Dendritic cell treated with granulocyte-macrophage colony-stimulating factor and Interleukin-4, amounts not matched to agents 40 ng/mL and 50 ng/mL, for 4 days (primary cell): ENCODE results near the gene CUEDC2.

ENCODE experiments used
- H3K27ac Mint-ChIP-seq: one replicate; pipeline ENCODE4 v1.8.0; 2022; ENCODE audit warnings: mild to moderate bottlenecking, mixed read lengths
- H3K27me3 Mint-ChIP-seq: one replicate; pipeline ENCODE4 v1.8.0; 2022; ENCODE audit warnings: mild to moderate bottlenecking, mixed read lengths
- H3K36me3 Mint-ChIP-seq: one replicate; pipeline ENCODE4 v1.8.0; 2022; ENCODE audit warnings: low read depth, mixed read lengths
- H3K4me1 Mint-ChIP-seq: one replicate; pipeline ENCODE4 v1.8.0; 2022; ENCODE audit warnings: low read depth, mixed read lengths
- H3K4me3 Mint-ChIP-seq: one replicate; pipeline ENCODE4 v1.8.0; 2022; ENCODE audit warnings: mild to moderate bottlenecking, moderate library complexity, mixed read lengths
- H3K9me3 Mint-ChIP-seq: one replicate; pipeline ENCODE4 v1.8.0; 2022; ENCODE audit warnings: mixed read lengths
- intact Hi-C: fragments of 100-400 bp; cut with micrococcal nuclease; formaldehyde crosslinking; loops from one replicate; pipeline ENCODE4 v1.15.0; 2022

The CUEDC2 gene

DNA sequence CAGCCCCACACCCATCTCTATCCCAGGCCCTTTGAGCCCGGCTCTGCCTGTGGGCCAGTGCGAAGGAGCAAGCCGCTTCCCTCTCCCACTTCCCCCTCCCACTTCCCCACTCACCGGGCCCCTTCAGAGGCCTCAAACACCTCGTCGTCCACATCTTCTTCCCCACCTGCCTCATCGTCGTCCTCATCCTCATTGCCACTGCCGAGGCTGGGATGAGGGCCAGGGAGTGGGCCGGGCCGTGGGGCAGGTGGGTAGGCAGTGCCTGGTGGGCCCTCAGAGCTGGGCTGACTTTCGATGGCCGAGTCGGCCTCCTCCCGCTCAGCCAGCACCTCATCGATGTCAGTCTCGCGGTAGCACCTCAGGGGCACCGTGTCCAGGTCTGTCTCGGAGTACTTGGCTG is 17.6 kb downstream of the CUEDC2 start:
- no peaks in the 10 kb centered on the region for H3K36me3 Mint-ChIP-seq
- H3K9me3 Mint-ChIP-seq: no peaks in the 10 kb centered on the region
- H3K27me3 Mint-ChIP-seq: peaks cover 91% of the 10 kb centered on the region
- no peak overlapping the region for H3K4me3 Mint-ChIP-seq
- peaks cover 68% of the 10 kb centered on the region for H3K4me1 Mint-ChIP-seq
- intact Hi-C loops: no loop called here
- H3K27ac Mint-ChIP-seq: peak overlapping the region; percentile 28

DNA sequence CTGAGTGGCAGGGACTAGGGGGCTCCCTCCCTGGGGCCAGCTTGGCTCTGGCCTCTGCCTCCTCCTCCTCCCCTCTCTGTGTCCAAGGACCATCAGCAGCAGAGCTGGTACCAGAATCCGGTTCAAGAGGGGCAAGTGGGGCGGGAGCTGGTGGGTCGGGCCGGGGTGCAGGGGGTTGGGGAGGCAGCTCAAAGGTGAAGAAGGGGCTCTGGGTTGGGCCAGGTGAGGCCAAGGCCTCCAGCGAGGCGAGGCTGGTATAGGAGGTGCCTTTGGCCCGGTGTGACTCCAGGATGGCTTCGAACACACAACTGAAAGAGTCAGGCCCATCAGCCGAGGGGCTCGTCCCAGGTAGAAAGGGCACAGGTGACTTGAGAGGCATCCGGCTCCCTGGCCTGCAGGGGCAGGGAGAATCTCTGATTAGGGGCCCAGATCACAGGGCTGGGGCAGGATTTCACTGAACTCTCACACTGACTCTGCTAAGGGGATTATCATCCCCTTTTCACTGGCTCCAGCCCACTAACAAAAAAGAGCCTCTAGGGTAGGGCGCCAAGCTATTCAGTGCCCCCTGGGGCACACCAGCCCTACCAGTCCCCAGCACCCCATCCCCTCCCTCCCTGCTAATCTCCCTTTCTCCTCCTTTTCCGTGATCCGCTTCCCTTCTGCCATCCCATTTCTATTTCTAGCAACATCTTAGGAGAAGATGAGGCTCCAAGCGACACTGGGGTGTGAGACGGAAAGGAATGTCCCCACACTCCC is 18.4 kb downstream of the CUEDC2 start:
- intact Hi-C loops: no loop called here
- H3K27me3 Mint-ChIP-seq: peaks cover 91% of the 10 kb centered on the region
- H3K9me3 Mint-ChIP-seq: no peaks in the 10 kb centered on the region
- peaks cover 67% of the 10 kb centered on the region for H3K4me1 Mint-ChIP-seq
- H3K27ac Mint-ChIP-seq: peak overlapping the region; percentile 28
- no peaks in the 10 kb centered on the region for H3K36me3 Mint-ChIP-seq
- no peak overlapping the region for H3K4me3 Mint-ChIP-seq

DNA sequence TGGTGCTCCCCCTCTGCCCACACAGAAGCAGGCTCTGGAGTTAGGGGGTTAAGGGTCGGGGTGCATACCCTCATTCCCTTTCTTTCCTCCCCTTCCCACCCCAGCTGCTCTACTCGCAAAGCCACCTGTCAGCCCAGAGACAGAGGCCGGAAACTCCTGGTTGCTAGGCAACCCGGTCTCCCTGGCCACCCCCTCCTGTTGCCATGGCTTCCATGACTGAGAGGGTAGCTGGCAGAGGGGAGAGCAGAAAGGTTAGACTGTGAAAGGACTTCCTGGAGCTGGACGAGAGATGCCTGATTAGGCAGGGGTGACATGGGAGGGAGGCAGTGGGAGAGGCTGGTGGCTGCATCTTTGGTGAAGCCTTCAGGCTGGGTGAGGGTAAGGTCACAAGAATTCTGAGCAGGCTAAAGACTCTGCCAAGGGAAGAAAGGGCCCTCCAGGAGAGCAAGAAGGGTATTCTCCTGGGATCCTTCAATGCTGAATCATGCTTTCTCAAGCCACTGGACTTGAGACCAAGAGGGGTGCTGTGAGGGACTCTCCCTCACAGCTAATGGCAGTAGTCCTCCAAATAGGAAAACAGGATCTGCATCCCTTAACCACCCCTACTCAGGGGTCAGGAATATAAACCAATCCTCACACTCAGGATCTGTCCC is 19.2 kb downstream of the CUEDC2 start:
- Mint-ChIP-seq H3K9me3 (no peaks in the 10 kb centered on the region), H3K4me3 (no peak overlapping the region), H3K27ac (no peak overlapping the region), H3K27me3 (peaks cover 90% of the 10 kb centered on the region), H3K4me1 (peaks cover 66% of the 10 kb centered on the region), H3K36me3 (no peaks in the 10 kb centered on the region)
- intact Hi-C loops: no loop called here

DNA sequence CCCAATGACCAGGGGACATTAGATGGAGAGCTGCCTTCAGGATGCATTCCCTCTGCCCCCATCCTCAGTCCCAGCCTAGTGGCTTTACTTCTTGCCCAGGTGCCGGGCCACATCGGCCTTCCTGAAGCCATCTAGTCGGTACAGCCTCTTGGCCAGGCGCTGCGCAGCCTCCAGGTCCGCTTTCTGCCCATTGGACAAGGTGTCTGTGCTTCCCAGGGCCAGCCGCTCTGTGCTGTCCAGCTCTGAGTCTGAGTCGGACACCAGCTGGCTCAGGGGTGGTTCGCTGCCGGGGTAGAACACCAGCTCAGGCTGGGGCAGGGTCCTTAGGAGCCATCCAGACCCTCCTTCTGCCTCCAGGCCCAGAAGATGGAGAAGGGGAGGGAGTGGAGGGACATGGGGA is 20.1 kb downstream of the CUEDC2 start:
- no peak overlapping the region for H3K4me3 Mint-ChIP-seq
- H3K9me3 Mint-ChIP-seq: no peaks in the 10 kb centered on the region
- no peaks in the 10 kb centered on the region for H3K36me3 Mint-ChIP-seq
- no peak overlapping the region for H3K27ac Mint-ChIP-seq
- intact Hi-C loops: no loop called here
- peaks cover 90% of the 10 kb centered on the region for H3K27me3 Mint-ChIP-seq
- H3K4me1 Mint-ChIP-seq: peaks cover 67% of the 10 kb centered on the region

DNA sequence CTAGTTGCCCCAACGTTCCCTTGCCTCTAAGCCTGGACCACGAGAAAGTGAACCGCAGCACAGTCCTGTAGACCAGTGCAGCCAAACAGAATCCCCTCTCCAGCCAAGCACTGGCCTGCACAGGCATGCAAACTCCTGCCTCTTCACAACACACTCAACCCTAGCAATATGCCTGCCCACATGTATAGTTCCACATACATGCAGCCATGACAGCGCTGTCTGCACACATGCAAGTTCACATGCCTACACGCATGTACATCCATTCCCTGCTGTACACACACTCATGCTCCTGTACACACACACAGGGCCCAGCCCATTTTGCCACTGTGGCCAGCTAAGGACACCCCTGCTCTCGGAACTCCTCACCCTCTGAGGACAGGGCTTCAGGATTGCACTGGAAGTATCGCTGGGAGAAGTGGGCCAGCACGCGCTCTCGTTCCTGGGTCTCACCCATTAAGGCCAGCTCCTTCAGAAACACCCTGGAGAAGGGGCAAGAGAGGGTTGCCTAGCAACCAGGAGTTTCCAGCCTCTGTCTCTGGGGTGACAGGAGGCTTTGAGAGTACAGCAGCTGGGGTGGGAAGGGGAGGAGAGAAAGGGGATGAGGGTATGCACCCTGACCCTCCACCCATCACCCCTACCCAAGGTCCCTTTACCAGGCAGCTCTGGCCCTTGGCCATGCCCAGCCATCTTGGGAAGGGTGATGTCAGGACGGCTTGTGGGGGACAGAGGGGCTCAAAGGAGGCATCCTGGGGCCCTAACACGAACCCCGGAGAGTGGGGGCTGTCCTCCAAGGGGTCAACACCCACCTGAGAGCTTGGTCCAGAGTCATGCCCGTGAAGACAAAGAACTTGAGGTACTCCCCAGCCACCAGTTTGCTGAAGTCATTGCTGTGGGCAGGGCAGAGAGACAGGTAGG is 20.8 kb downstream of the CUEDC2 start:
- Mint-ChIP-seq H3K27ac (no peak overlapping the region), H3K27me3 (peaks cover 91% of the 10 kb centered on the region), H3K4me3 (no peak overlapping the region), H3K36me3 (no peaks in the 10 kb centered on the region), H3K9me3 (no peaks in the 10 kb centered on the region), H3K4me1 (peaks cover 67% of the 10 kb centered on the region)
- intact Hi-C loops: no loop called here

DNA sequence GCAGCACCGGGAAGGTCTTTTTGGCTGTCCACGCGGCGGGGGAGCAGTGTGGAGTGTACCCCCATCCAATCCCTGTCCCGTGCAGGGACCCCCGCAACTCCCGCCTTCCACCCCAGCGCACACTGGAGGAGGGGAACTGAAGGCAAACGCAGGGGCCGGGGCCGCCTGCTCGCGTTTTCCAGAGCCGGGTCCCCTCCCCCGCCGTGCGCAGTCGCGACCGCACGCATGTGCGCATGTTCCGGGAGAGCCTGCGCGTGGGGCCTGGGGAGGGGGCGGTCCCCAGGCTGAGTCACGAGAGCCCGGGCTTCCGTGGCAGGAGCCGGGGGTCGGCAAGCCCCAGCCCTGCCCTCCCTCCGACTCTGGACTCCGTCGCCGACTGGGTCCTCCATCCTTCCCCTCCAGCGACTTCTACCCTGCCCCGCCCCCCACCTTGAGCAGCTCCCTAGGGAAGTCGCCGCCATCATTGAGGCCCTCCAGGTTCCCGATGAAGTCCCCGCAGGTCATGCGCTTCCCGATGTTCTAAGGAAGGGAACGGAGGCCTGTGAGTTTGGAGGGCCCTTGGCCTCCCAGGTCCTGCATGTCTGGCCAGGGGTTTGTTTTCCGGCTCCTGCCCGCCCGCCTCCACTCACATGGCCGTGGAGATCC is 21.8 kb downstream of the CUEDC2 start:
- Mint-ChIP-seq H3K4me3 (no peak overlapping the region), H3K36me3 (no peaks in the 10 kb centered on the region), H3K27ac (no peak overlapping the region), H3K4me1 (peaks cover 66% of the 10 kb centered on the region), H3K27me3 (peaks cover 90% of the 10 kb centered on the region), H3K9me3 (no peaks in the 10 kb centered on the region)
- intact Hi-C loops: no loop called here

DNA sequence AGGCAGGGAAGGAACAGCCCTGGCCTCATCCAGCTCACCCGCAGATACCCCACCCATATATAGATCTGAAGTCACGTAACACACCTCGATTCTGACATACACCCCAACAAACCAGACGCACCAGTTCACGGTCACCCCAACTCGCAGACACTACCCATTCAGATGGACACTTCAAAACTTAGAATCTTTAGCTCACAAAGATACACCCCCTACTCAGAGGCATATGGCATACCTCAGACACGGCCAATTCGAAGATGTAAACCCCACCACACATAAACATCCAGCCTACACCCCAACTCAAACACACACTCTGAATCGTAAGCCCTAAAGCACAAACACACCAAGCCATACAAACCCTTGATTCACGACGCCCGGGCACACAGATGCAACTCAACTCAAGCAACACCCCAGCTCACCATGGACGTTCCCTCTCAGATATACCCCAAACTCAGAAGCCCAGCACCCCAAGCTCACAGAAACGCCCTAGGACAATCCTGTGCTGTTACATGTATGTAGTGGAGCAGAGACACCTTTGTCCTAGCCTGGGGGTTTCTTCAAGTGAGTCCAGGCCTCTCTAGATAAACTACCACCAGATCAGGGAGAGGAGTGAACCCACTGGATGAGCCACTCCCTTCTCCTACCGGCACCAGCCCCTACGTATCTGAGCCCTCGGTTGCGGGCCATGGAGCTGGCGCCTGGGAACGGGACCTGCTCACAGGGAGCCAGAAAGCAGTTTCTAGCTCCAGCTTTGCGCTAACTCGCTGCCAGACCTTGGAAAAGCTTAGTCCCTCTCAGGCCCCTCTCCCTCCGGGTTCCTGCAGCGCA is 22.6 kb downstream of the CUEDC2 start:
- intact Hi-C loops: no loop called here
- H3K4me3 Mint-ChIP-seq: peak overlapping the region; percentile 60
- H3K36me3 Mint-ChIP-seq: no peaks in the 10 kb centered on the region

DNA sequence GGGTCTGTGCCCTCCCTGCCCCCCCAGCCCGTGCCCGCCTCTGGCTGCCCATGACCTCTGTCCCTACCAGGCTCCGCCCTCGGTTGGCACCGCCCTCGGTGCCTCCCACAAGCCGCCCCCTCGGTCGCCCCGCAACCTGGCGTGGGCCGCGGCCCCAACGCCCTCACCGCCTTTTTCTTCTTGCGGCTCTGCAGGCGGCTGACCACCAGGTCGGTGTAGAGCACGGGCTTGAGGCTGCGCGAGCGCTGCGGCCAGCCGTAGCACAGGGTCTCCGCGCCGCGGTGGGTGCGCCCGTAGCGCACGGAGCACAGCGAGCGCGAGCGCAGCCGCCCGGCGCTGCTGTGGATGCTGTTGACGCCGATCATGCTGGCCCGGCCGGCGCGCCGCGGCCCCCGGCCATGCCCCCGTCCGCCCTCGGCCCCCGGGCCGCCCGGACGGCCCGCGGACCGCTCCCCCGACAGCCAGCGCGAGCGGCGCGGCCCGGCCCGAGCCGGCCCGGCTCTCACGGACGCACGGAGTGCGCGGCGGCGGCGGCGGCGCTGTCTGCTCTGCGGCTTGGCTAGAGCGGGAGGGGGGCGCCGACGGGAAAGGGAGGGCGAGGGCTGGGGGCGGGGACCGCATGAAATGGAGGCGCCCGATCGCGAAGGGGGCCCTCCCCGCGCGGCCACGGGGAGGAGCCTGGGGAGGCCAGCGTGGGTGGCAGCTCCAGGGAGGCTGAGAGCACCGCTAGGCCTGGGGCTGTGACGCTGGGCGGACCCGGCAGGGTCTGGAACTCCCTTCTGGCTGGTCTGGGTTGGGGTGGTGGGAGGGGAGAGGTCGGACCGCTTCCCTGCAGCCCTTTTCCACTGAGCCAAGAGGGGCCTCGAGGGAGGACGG is 23.4 kb downstream of the CUEDC2 start:
- peaks cover 87% of the 10 kb centered on the region for H3K27me3 Mint-ChIP-seq
- H3K4me3 Mint-ChIP-seq: peak overlapping the region; percentile 63
- H3K4me1 Mint-ChIP-seq: peaks cover 51% of the 10 kb centered on the region
- no peak overlapping the region for H3K27ac Mint-ChIP-seq
- no peaks in the 10 kb centered on the region for H3K9me3 Mint-ChIP-seq
- intact Hi-C loops: no loop called here
- H3K36me3 Mint-ChIP-seq: no peaks in the 10 kb centered on the region

More for the DNA sequence above, 22.6 kb downstream of the CUEDC2 start:
- Mint-ChIP-seq H3K9me3 (no peaks in the 10 kb centered on the region), H3K27ac (no peak overlapping the region), H3K27me3 (peaks cover 90% of the 10 kb centered on the region), H3K4me1 (peaks cover 59% of the 10 kb centered on the region)

DNA sequence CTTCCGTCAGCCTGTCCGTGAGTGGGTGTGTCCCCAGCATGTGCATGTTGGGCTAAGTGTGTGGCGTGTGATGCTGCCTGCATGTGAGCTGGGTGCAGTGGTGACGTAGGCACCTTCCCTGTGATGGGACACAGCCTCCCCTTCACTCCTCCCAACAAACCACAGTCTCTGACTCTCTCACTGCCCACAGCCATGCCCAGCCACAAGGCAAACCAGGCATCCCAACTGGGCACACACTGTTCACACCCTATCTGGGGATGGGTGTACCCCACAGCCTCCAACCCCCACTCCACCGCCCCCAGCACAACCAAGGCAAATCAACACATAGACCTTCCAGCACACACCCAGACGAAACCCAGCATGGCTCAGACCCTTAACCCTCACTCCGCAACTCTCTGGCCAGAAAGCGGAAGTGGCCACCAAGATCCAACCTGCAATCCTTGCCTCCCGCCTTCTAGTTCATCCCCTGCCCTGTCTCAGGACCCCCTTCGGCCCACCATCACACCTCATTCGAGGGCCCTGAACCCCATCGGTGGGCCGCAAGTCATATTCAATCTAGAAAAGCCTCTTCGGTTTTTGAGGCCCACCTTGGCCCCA is 24.1 kb downstream of the CUEDC2 start:
- Mint-ChIP-seq H3K36me3 (peaks cover 7% of the 10 kb centered on the region), H3K27ac (no peak overlapping the region), H3K4me1 (peaks cover 50% of the 10 kb centered on the region), H3K9me3 (no peaks in the 10 kb centered on the region), H3K27me3 (peaks cover 80% of the 10 kb centered on the region), H3K4me3 (peak overlapping the region; percentile 14)
- intact Hi-C loops: no loop called here

DNA sequence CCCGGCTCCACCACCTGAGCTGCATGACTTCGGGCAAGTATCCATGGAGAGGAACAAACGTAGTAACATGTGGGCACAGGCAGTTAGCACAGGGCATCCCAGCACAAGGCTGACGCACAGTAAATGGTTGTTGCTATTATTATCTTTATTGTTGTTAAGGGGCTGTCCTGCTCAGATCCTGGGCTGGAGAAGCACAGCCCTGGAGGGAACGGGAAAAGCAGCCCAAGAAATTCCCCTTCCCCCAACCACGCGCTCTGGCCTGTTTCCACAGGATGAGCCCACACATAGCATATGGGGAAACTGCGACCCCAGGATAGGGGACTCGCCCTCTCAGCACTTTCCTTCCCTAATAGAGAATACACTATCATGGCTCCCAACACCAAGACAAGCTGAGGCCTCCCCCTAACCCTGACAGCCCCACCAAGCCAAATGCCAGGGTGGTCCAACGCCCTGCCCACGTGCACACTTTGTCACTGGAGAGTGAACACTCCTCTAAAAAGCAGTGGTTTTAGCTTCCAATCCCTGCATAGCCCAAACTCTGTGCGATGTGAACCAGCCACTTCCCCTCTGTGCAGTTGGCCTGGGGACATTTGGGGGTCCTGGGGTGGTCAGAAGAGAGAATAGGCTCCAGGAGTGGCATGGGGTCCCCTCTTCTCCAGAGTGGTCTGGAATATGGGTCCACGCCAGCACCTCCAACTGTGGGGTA is 24.8 kb downstream of the CUEDC2 start:
- Mint-ChIP-seq H3K27me3 (peaks cover 73% of the 10 kb centered on the region), H3K27ac (no peak overlapping the region), H3K4me1 (peaks cover 50% of the 10 kb centered on the region), H3K36me3 (peaks cover 12% of the 10 kb centered on the region), H3K9me3 (no peaks in the 10 kb centered on the region), H3K4me3 (no peak overlapping the region)
- intact Hi-C loops: no loop called here

DNA sequence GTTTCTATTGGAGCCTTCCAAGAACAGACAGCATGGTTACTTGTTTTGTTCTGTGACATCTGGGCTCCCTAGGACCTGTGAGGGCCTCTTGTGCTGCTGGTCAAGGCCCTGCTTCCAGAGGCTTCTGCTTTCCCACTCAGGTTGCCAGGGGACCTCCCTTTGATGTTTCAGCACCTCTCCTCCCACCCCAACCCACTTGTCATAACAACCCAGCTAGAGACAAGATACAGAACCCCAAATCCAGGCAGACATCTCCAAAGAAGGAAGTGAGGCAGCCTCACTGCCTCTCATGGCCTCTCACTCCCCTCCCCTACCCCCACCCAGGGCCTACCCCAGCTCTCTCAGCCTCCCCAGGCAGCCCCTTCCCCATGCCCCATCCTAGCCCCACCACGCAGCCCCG is 25.6 kb downstream of the CUEDC2 start:
- Mint-ChIP-seq H3K4me1 (peaks cover 50% of the 10 kb centered on the region), H3K36me3 (peaks cover 20% of the 10 kb centered on the region), H3K27ac (no peak overlapping the region), H3K9me3 (no peaks in the 10 kb centered on the region), H3K4me3 (no peak overlapping the region), H3K27me3 (peaks cover 66% of the 10 kb centered on the region)
- intact Hi-C loops: no loop called here

DNA sequence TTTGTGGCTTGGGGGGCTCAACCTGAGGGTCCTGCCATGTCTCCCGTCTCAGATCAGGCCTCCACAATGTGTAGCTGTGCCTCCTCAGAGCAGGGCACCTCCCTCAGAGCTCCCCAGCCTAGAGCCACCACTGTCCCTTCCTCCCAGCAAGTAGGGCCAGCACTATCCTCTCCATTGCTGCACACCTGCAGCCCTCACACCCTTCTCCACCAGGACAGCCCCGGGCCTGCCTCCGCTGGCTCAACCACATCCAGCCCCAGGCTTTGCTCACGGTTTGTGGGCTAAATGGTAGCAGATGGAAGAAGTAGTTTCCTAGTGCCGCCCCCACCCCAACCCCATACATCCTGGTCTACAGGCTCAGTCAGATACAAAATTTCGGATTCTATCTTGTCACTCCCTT is 26.7 kb downstream of the CUEDC2 start:
- Mint-ChIP-seq H3K4me1 (peaks cover 43% of the 10 kb centered on the region), H3K36me3 (peaks cover 32% of the 10 kb centered on the region), H3K9me3 (no peaks in the 10 kb centered on the region), H3K27ac (no peak overlapping the region), H3K4me3 (no peak overlapping the region), H3K27me3 (peaks cover 54% of the 10 kb centered on the region)
- intact Hi-C loops: no loop called here
